Measurements from ENCODE around the gene FAM50B.
"Not testable (repeated sequence)": the region's sequence is repeated elsewhere in the genome, so short reads cannot be mapped to it uniquely, and the experiment has no call there.

The FAM50B gene

GRCh38 chr6:3850451-3851203, 1.5 kb downstream of the FAM50B start:
- peak; percentile 62 for DNase-seq

GRCh38 chr6:3851839-3852238, 2.7 kb downstream of the FAM50B start:
- no peak for DNase-seq

- DNase-seq, result no peak
These were observed 3.2 kb downstream of the FAM50B start for GRCh38 chr6:3852391-3852790.

- DNase-seq, result no peak
These were observed 6.7 kb downstream of the FAM50B start for GRCh38 chr6:3855866-3856265.

GRCh38 chr6:3856576-3856975, 7.4 kb downstream of the FAM50B start:
- no peak for DNase-seq

- no peak for DNase-seq
These were observed 8.6 kb downstream of the FAM50B start for GRCh38 chr6:3857468-3858456.

- DNase-seq, result no peak
These were observed 10.8 kb downstream of the FAM50B start for GRCh38 chr6:3859878-3860552.

GRCh38 chr6:3861424-3861823, 12.3 kb downstream of the FAM50B start:
- no peak for DNase-seq

- DNase-seq, result no peak
These were observed 12.9 kb downstream of the FAM50B start for GRCh38 chr6:3862038-3862437.

GRCh38 chr6:3863322-3863721, 14.1 kb downstream of the FAM50B start:
- DNase-seq, result not testable (repeated sequence)

- no peak for DNase-seq
These were observed 16.3 kb downstream of the FAM50B start for GRCh38 chr6:3865463-3865862.

- DNase-seq, result no peak
These were observed 18.7 kb downstream of the FAM50B start for GRCh38 chr6:3867641-3868502.

GRCh38 chr6:3868544-3868943, 19.4 kb downstream of the FAM50B start:
- DNase-seq, result no peak

- DNase-seq, result no peak
These were observed 20.1 kb downstream of the FAM50B start for GRCh38 chr6:3869284-3869631.

- peak; percentile 22 for DNase-seq
These were observed 20.7 kb downstream of the FAM50B start for GRCh38 chr6:3869632-3870527.

- DNase-seq, result no peak
These were observed 21.4 kb downstream of the FAM50B start for GRCh38 chr6:3870528-3870925.

GRCh38 chr6:3871515-3871914, 22.3 kb downstream of the FAM50B start:
- DNase-seq, result no peak

- DNase-seq, result no peak
These were observed 22.8 kb downstream of the FAM50B start for GRCh38 chr6:3871939-3872338.

GRCh38 chr6:3872370-3872854, 23.2 kb downstream of the FAM50B start:
- DNase-seq, result no peak

GRCh38 chr6:3873051-3873450, 23.9 kb downstream of the FAM50B start:
- DNase-seq, result no peak

- no peak for DNase-seq
These were observed 24.9 kb downstream of the FAM50B start for GRCh38 chr6:3874069-3874468.

Data from stimulated activated CD4-positive, alpha-beta T cell treated with anti-CD3 and anti-CD28 coated beads, Interleukin-1b, Interleukin-23, amount 100 ng/mL, for 48 hours (primary cell).